DND-41 (cell line): ENCODE measurements around the gene PSORS1C1.

Experiments used
- ATAC-seq: fragments of 200-7000 bp; cut with Tn5 transposase; 3 replicates; pipeline ENCODE4 v1.9.1; 2021; ENCODE audit warnings: low read depth; ENCODE audit not compliant: insufficient read depth
- DNase-seq: peaks from one replicate; pipeline ENCODE4 v3.0.0-alpha.2; 2020
- H2AFZ ChIP-seq: 2 replicates; pipeline ENCODE4 v1.6.0; 2012; ENCODE audit warnings: low read depth, low read length
- H3K27ac ChIP-seq: 2 replicates; pipeline ENCODE4 v1.5.1; 2012; ENCODE audit warnings: low read length, inconsistent platforms
- H3K27me3 ChIP-seq: fragments of 200-600 bp; sonication (generic); 2 replicates; pipeline ENCODE4 v1.6.0; 2012; ENCODE audit warnings: low read length, mild to moderate bottlenecking, inconsistent platforms; ENCODE audit not compliant: insufficient read depth, poor library complexity
- H3K36me3 ChIP-seq: 2 replicates; pipeline ENCODE4 v1.5.1; 2012; ENCODE audit warnings: low read length, inconsistent platforms; ENCODE audit not compliant: insufficient read depth
- H3K4me1 ChIP-seq: 2 replicates; pipeline ENCODE4 v1.5.1; 2012; ENCODE audit warnings: mild to moderate bottlenecking, low read length; ENCODE audit not compliant: insufficient read depth
- H3K4me2 ChIP-seq: 2 replicates; pipeline ENCODE4 v1.6.0; 2012; ENCODE audit warnings: mild to moderate bottlenecking, moderate library complexity, low read length, inconsistent platforms; ENCODE audit not compliant: insufficient read depth
- H3K4me3 ChIP-seq, 2 experiments: fragments of 200-600 bp in 1 of 2; shearing (Covaris generic) in 1 of 2; 2 replicates each; pipeline ENCODE4 v1.5.1; 2012 to 2016; ENCODE audit warnings: inconsistent platforms in 2 of 2, low read length in 2 of 2, mild to moderate bottlenecking in 2 of 2, low read depth in 1 of 2, moderate library complexity in 1 of 2
- H3K79me2 ChIP-seq: 2 replicates; pipeline ENCODE4 v1.6.0; 2012; ENCODE audit warnings: low read length, inconsistent platforms; ENCODE audit not compliant: insufficient read depth
- H3K9ac ChIP-seq: 2 replicates; pipeline ENCODE4 v1.6.0; 2012; ENCODE audit warnings: low read depth, mild to moderate bottlenecking, inconsistent platforms, low read length, moderate library complexity
- H3K9me3 ChIP-seq: 2 replicates; pipeline ENCODE4 v1.5.1; 2012; ENCODE audit warnings: low read length, moderate library complexity, mild to moderate bottlenecking, inconsistent platforms; ENCODE audit not compliant: insufficient read depth, severe bottlenecking
- H4K20me1 ChIP-seq: 2 replicates; pipeline ENCODE4 v1.6.0; 2012; ENCODE audit warnings: low read length; ENCODE audit not compliant: insufficient read depth
- CTCF ChIP-seq: IDR thresholded peaks from 2 replicates; pipeline ENCODE4 v1.5.1; 2012; ENCODE audit warnings: borderline replicate concordance, low read length, moderate library complexity, mild to moderate bottlenecking; ENCODE audit not compliant: poor library complexity, severe bottlenecking; ENCODE audit errors: extremely low read depth
- EZH2 ChIP-seq: IDR thresholded peaks from 3 replicates; pipeline ENCODE4 v1.6.1; 2012; ENCODE audit warnings: borderline replicate concordance, low read depth, mild to moderate bottlenecking, moderate library complexity, low read length, inconsistent platforms; ENCODE audit not compliant: severe bottlenecking

Gene PSORS1C1

GRCh38 chr6:31158863-31159855 lies 44.6 kb downstream of the PSORS1C1 start:
- peaks cover 70% of the 10 kb centered on the region for H3K36me3 ChIP-seq
- H3K9me3 ChIP-seq = no peaks in the 10 kb centered on the region
- H2AFZ ChIP-seq = peak overlapping the region; percentile 83
- peak overlapping the region; percentile 83 for H3K27ac ChIP-seq
- TF ChIP-seq EZH2 (no peak), CTCF (peak; percentile 48)
- H3K4me3 ChIP-seq = peak overlapping the region; percentile 60 to 85
- peaks cover 22% of the 10 kb centered on the region for H4K20me1 ChIP-seq
- peak; percentile 65 for DNase-seq
- peak overlapping the region; percentile 73 for H3K9ac ChIP-seq
- H3K27me3 ChIP-seq = no peaks in the 10 kb centered on the region
- H3K4me1 ChIP-seq = peaks cover 57% of the 10 kb centered on the region
- peak overlapping the region; percentile 75 for H3K4me2 ChIP-seq
- peaks cover 59% of the 10 kb centered on the region for H3K79me2 ChIP-seq
- ATAC-seq = peak; percentile 30

GRCh38 chr6:31161216-31162126 lies 46.9 kb downstream of the PSORS1C1 start:
- H3K9me3 ChIP-seq = no peaks in the 10 kb centered on the region
- peaks cover 59% of the 10 kb centered on the region for H3K79me2 ChIP-seq
- TF ChIP-seq CTCF = no peak
- TF ChIP-seq EZH2 = no peak
- H4K20me1 ChIP-seq = peaks cover 26% of the 10 kb centered on the region
- no peak overlapping the region for H3K4me3 ChIP-seq
- H2AFZ ChIP-seq = no peak overlapping the region
- H3K27me3 ChIP-seq = no peaks in the 10 kb centered on the region
- peaks cover 59% of the 10 kb centered on the region for H3K36me3 ChIP-seq
- H3K27ac ChIP-seq = no peak overlapping the region
- no peak overlapping the region for H3K9ac ChIP-seq
- no peak for ATAC-seq
- H3K4me2 ChIP-seq = peak overlapping the region; percentile 75
- peaks cover 53% of the 10 kb centered on the region for H3K4me1 ChIP-seq
- no peak for DNase-seq

GRCh38 chr6:31162463-31163165 lies 48.0 kb downstream of the PSORS1C1 start:
- Histone ChIP-seq H2AFZ (no peak overlapping the region), H4K20me1 (peaks cover 26% of the 10 kb centered on the region), H3K4me2 (peak overlapping the region; percentile 75; the same call in 1 of the 2 replicates), H3K9ac (no peak overlapping the region), H3K4me1 (peaks cover 42% of the 10 kb centered on the region), H3K27me3 (no peaks in the 10 kb centered on the region), H3K4me3 (no peak overlapping the region), H3K36me3 (peaks cover 57% of the 10 kb centered on the region), H3K27ac (no peak overlapping the region), H3K79me2 (peaks cover 47% of the 10 kb centered on the region), H3K9me3 (no peaks in the 10 kb centered on the region)
- ATAC-seq (no peak), DNase-seq (no peak)
- TF ChIP-seq EZH2 (no peak), CTCF (no peak)
